Camera-type eye (tissue), 1 donor: Measurements from ENCODE around the gene SERINC4. TPM values are rescaled to one million over a fixed set of nuclear protein-coding genes. Genes with fewer than 3 reads are reported as not detected.

ENCODE experiments used
- total RNA-seq: library from RNA; depleted of rRNA; stranded (reverse); fragments of >200 nt; gene quantifications from one replicate; pipeline ENCODE4 v1.2.3, GENCODE V29; 2014

The SERINC4 gene
- total RNA-seq = 3.8 TPM

DNA sequence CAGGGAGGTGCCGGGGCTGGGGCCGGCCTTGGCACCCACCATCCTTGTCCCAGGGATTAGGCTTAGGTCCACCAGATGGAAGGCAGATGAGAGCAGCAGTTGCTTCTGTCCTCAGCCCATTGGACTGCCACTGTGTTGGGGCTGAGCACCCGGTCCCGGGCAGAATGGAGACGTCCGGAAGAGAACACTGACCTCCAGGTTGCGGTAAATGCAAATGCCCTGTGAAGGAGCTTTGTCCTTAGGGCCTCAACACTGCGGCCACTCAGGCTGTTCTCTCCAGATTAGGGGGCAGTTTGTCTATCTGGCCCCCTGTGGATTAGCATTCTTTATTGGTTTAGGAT, at the start of gene SERINC4:
TSS of gene SERINC4 (minus strand) at position 276 of the 341 bp plus-strand sequence. CDS start at position 42, 234 bp downstream.

DNA sequence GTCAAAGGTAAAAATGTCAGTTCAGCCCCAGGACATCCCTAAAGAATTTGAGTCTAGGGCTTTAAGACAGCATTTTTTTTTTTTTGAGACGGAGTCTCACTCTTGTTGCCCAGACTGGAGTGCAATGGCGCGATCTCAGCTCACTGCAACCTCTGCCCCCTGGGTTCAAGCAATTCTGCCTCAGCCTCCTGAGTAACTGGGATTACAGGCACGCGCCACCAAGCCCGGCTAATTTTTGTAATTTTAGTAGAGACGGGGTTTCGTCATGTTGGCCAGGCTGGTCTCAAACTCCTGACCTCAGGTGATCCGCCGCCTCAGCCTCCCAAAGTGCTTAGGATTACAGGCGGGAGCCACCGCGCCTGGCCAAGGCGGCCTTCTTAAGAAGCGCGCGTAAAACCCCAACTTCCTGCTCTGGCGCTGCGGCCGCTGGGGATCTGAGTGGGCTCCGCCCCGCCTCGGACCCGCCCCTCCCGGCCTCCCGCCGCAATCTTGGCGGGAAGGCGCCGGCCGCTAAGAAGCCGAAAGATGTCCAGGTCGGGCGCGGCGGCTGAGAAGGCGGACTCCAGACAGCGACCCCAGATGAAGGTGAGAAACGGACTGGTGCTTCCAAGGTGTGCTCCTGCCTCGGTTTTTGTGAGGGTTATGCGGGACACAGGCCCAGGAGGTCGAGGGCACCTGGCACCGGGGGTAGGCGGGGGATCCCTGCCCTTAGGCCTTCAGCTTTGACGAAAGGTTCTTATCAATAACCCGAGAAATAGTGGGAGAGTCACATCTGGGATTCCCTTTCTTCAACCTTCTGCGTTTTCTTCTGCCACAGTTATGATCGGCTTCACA, 26.7 kb upstream of the SERINC4 start, which contains the start of gene WDR76:
TSS of gene WDR76 (plus strand) at position 495 of the 834 bp plus-strand sequence. CDS start at position 526, 31 bp downstream.

DNA sequence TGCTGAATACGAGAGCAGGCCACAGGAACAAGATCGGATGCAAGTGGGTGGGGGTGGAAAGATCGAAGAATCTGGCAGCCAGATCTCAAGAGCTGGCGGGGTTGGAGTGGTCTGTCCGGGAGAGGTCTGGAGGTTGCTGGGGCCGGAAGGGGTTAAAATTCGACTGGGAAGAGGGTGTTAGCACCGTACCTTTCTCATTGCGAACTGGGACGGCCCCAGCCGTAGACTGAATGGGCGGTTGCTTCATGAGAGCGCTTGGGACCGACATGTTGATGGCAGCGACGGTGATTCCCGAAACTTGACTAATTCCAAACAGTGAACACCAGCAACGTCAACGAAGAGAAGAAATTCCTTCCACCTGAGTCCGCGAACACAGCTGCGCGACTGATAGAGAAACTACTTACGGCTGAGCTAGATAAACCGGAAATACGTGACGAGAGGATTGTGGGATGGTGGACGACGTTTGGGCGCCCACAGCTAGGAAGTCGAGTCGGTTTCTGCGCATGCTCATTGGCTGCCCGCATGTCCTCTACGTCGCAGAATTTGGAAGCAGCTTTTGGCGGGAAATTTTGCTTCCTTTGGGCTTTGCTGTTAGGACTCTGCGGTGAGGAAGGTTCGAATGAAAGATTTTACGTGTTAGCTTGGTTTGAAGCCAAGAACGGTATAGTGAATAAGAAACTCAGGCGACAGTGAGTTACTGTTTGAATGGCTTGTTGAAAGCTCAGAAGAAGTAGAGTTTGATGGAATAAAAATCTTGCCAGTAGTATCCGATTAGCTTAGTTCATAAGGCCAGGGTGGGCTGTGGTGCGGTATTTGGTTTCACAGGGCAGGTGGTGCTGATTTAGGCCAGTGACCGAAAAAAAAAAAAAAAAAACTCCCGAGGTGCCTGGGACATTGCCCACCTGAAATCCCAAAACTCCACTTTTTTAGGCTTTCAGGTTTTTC, 24.6 kb upstream of the SERINC4 start, which contains the start of gene MFAP1:
TSS of gene MFAP1 (minus strand) at position 389 of the 945 bp plus-strand sequence. CDS start at position 268, 121 bp downstream.

DNA sequence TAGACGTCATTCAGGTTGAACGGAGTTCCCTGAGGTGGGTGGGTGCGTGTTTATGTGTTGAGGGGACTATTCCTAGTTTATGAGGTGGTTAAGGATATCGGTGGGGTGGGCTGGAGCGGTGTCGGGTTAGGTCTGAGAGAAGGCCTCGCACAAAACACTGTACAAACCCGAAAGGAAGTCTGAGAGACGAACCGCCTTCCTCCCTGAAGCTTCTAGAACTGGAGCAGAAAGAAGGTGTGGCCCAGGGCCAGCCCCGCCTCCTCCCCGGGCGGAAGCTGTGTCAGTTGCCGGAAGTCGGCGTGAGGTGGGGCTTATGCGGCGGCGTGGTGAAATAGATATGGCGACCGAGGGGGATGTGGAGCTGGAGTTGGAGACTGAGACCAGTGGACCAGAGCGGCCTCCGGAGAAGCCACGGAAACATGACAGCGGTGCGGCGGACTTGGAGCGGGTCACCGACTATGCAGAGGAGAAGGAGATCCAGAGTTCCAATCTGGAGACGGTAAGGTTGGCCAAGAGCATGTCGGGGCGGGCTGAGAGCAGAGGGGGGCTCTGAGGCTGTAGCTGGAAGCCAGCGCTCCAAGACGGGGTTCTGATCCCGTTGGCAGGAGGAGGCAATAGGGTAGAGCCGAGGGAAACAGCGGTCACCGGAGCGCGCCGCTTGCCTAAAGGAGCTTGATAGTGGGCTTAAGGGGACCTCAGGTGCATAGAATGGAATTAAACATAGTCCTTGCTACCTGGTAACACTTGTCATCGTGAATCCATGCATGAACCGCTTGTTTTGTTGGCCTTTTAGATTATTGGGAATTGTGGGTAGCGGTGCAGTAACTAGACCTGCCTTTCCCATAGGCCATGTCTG, 494 bp upstream of the SERINC4 start, which contains the start of gene HYPK:
TSS of gene HYPK (plus strand) at position 314 of the 856 bp plus-strand sequence. CDS start at position 338, 24 bp downstream.

DNA sequence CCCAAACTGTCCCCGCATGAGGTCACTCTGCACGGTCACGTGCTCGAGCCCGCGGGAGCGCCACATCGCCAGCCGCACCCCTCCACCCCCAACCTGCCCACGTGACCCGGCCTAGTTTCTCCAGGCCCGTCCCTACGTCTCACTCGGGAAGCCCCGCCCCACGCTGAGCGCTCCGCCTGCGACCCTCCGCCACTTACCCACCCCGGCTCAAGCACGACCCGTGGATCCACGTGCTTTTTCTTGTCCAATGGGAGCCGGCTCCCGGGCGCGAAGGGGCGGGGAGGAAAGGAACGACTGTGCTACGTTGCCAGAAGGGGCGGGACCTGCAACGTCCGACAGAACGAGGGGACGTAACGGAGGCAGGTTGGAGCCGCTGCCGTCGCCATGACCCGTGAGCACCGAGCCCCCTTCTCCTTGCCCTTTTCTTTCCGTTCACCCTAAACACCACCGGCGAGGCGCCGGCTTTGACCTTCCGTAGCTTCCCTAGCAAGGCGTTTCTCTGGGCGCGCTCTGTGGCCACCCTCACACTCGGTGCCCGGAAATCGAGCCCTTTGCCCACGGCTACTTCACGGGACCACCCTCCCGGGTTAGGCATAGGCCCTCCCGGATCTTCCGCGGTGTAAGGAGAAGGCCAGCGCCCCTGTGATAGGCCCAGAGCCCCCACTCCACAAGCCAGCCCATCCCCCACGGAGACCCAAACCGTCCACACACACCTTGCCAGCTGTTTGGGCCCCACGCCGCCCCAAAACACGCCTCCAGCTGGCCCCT, 7.8 kb downstream of the SERINC4 start, which contains the start of gene SERF2:
TSS of gene SERF2 (plus strand) at position 328 of the 768 bp plus-strand sequence. CDS start at position 385, 57 bp downstream.

DNA sequence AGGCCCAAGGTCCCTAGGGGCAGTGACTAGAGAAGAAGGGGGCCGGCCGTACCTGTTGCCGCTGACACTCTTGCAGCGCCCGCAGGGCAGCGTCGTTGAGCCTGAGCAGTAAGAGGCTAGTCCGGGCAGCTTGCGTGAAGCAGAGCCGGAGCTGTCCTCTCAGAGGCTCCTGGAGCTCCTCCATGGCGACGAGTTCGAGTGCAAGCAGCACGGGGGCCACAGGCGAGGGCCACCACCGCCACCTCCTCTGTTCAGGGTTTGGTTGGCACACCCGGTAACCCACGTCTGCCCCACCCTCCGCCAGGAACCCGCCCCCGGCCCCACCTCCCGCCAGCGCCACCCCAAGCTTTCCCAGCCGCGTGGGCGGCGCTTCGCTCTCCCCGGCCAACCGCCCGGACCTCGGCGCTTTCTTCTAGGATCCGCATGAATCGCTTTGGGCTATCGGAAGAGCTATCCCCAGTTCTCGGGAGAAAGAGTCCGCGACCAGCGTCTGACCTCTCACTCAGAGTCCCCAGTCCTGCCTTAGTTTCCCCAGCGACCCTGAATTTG, 23.2 kb downstream of the SERINC4 start, which contains the start of gene ELL3:
TSS of gene ELL3 (minus strand) at position 249 of the 549 bp plus-strand sequence. CDS start at position 184, 65 bp downstream.

DNA sequence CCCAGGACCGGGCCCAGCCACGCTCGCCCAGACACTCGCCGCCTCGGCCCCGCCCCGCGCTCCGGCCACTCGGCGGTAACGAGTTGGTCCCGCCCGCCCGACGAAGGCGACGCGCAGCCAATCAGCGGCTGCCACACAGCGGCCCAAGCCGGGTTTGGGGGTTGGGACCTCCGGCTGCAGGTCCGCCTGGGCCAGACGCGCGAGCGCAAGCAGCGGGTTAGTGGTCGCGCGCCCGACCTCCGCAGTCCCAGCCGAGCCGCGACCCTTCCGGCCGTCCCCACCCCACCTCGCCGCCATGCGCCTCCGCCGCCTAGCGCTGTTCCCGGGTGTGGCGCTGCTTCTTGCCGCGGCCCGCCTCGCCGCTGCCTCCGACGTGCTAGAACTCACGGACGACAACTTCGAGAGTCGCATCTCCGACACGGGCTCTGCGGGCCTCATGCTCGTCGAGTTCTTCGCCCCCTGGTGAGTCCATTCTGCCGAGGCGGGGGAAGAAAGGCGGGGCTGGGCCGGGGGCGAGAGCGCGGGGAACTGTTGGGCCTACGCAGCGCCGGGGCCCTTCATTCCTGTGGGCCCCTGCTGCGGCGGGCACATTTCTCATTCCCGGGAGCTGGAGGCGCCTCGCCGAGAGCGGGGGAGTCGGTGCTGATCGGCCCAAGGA, 53.6 kb downstream of the SERINC4 start, which contains the start of gene PDIA3:
TSS of gene PDIA3 (plus strand) at position 194 of the 658 bp plus-strand sequence. CDS start at position 296, 102 bp downstream.

Other genes with a start within 250 kb of the SERINC4 start
- 46.3 TPM for gene PPIP5K1, start 210.0 kb downstream of the SERINC4 start, total RNA-seq
- gene CKMT1B, start 206.2 kb downstream of the SERINC4 start, total RNA-seq = 6.7 TPM
- gene STRC, start 181.4 kb downstream of the SERINC4 start, total RNA-seq = 5.1 TPM
- 5.7 TPM for gene CATSPER2, start 151.4 kb downstream of the SERINC4 start, total RNA-seq
- 2.6 TPM for gene CKMT1A, start 106.4 kb downstream of the SERINC4 start, total RNA-seq
- 131 TPM for gene PDIA3, start 53.8 kb downstream of the SERINC4 start, total RNA-seq
- 5.0 TPM for gene ELL3, start 23.3 kb downstream of the SERINC4 start, total RNA-seq
- gene SERF2, start 7.9 kb downstream of the SERINC4 start, total RNA-seq = 341 TPM
- 7.5 TPM for gene HYPK, start 379 bp upstream of the SERINC4 start, total RNA-seq
- 37.1 TPM for gene MFAP1, start 24.5 kb upstream of the SERINC4 start, total RNA-seq
- 14.3 TPM for gene WDR76, start 26.8 kb upstream of the SERINC4 start, total RNA-seq